CD4-positive, alpha-beta T cell treated with Interleukin-6 at 100 ng/mL for 8 hours (primary cell): Measurements from ENCODE around the gene PON3.

Source experiments
- DNase-seq: peaks from one replicate; pipeline ENCODE4 v3.0.0-alpha.2; 2020; ENCODE audit warnings: mixed read lengths, low spot score

The PON3 gene

GRCh38 chr7:95396136-95397032 lies at the start of gene PON3:
Gene PON3 (minus strand): TSS chr7:95396375. CDS start chr7:95396350, 25 bp downstream.
- DNase-seq: peak; percentile 3

GRCh38 chr7:95444796-95445195 lies 48.6 kb upstream of the PON3 start:
- no peak for DNase-seq

DNA sequence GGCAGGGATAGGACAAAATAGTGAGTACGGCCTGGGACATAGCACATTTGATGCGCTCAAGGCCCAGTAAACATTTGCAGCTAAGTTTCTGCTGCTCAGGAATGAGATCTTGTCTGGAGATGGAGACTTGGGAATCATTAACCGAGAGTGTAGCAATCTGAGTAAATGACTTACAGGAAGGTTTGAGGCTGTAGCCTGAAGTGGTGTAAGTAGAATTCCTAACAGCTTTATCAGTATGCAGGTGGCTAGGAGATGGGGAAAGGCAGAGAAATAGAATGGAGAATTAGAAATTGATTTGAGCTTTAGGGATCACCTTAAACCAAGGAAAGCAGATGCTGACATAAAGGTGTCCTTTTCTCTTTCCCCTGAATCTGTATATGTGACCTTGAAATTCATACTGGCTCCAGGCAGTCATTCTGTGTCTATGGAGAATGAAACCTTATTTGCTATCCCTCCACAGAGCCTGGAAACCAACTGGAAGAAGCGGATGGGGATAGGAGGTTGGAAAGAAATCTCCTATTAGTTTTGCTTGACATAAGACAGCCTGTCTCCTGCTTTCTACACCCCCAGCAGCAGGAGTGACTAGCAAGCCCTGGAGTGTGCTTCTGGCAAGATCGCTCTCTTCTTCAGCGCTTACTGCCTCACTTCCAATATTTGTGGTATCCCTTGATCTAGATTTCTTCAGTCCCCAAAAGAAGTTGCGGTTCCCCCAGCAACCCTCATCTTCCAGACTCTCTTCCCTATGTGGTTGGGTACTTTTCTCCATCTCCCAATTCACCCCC lies 45.1 kb upstream of the PON3 start:
- no peak for DNase-seq

DNA sequence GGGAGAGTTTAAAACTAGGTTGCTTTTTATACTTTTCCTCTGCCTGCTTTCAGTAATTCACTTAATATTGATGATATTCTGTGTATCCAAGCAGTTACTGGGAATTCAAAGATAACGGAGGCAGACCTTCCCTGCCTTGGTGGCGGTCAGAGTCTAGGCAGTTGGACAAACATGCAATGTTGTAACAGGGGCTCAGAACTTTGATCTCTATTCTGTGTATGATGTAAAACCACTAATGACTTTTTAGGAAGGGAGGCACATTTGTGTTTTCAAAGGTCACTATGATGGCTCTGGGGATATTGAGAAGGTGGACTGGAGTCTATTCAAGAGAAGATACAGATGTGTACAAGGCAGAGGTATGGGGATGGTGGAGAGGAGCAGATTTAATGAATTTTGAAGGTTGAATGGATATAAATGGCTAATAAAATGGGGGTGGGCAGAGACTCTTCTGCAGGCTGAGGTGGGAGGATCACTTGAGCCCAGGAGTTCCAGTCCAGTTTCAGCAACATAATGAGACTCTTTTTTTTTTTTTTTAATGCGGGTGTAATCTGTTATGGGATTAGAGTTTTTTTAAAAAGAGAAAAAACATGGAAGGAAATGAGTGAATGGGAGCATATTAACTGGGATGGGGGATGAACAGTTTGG lies 44.3 kb upstream of the PON3 start:
- no peak for DNase-seq

DNA sequence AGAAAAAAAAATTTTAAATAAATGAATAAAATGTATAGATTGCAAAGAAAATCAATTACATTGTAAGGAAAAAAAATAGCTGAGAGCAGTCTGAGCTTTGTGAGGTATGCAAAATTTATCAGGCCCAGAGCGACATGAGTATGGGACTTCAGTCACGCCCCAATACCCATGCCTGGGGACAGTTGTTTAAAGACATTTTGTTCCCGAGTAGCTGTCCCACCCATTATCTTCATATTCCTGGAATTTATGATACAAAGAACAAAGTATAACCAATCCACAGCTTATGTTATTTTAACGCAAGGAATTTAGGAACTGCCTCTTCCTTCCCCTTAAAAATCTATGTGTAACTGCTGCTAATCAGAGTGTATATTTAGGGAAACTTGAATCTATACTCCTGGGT lies 40.2 kb upstream of the PON3 start:
- no peak for DNase-seq

GRCh38 chr7:95435422-95435780 lies 39.2 kb upstream of the PON3 start:
- no peak for DNase-seq

DNA sequence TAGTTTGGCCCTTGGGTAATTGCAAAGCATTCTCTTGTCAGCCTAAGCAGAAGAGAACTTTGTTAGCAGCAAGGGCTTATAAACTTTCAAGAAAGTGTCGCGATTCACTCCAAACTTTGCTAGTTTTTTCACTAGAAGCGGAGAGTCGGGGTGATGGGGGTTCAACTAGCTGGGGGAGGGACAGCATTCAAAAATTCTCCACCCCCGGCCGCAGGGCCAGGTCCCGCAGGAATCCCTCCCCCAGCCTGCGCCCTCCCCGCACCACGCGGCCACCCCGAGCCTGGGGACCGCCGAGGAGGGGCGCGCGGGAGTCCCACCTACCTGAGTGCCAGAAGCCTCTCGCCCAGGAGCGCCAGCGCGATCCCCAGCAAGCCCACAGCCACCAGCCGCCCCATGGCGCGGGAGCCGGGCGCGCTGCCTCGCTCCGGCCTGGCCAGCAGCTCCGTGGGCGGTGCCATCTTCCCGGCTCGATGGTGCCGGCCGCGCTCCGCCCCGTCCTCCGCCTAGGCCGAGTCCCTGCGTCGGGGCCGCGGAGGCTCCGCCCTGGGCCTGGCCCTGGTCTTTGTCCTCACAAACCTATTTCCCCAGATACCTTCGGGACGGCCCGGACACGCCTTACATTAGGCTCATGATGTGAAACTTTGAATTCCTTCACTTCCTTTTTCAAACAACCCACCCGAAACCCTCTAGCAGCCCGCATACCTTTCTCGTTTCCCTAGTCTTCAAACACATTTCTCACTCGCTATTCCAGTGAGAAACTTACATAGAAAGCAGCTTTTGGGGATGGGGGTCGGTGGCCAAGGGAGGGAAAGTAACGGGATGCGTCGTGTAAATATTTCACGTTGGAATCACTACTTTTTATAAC lies 38.6 kb upstream of the PON3 start, which contains the start of gene PON2:
TSS of gene PON2 (minus strand) at position 472 of the 865 bp plus-strand sequence. CDS start at position 395, 77 bp downstream.
- peak; percentile 30 for DNase-seq

DNA sequence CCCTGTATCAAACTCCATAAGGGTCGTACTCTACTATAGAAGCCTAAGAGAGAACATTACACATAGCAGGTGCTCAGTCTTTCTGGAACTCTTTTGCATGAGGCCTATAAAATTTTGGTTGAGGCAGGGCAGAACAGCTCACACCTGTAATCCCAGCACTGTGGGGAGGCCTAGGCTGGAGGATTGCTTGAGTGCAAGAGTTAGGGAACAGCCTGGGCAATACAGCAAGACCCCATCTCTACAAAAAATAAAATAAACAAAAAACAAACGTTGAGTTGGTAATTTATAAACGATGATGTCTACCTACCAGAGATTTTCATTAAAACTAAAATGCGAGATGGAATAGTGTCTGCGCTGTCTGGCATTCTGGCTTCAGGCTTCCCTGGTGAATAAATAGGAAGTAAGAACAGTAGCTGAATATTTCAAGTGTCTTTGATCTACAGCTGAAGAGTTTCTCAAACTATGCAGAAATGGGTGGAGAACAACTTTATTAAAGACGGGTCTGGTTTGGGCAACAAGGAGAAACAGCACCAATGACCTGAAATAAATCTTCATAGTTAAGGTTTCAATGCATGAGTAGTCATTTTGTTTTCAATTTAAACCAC lies 37.9 kb upstream of the PON3 start:
- no peak for DNase-seq

DNA sequence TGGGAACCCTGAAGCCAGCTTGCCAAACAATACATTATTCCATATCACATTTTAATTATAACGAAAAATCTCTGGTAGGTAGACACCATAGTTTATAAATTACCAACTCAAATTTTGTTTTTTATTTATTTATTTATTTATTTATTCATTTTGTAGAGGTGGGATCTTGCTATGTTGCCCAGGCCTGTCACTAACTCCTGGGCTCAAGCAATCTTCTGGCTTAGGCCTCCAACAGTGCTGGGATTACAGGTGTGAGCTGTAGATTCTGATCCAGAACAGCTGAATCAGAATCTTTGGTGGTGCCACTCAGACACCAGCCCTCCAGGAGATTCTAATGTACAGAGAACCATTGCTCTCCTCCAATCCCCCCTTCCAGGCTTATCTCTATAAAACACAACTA lies 37.0 kb upstream of the PON3 start:
- no peak for DNase-seq

DNA sequence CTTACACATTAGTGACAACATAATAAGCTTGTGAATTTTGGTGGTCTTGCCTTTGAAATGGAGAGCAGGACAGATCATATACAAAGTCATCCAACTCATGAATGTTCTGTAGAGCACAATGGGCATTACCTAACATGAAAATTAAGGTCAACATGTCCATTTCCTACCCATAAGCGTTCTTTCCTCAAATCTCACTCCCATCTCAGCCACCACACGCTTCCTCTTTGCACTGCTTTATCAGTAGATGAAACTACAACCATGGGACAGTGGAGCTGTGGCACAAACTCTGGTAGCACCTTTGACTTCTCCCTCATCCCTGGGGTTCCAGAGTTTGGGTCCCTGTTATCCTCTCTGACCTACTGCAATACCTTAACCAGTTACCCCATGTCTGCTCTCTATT lies 36.4 kb upstream of the PON3 start:
- DNase-seq: no peak

GRCh38 chr7:95430864-95431263 lies 34.7 kb upstream of the PON3 start:
- no peak for DNase-seq

GRCh38 chr7:95429241-95429990 lies 33.2 kb upstream of the PON3 start:
- DNase-seq: no peak

GRCh38 chr7:95427914-95428516 lies 31.8 kb upstream of the PON3 start:
- no peak for DNase-seq

DNA sequence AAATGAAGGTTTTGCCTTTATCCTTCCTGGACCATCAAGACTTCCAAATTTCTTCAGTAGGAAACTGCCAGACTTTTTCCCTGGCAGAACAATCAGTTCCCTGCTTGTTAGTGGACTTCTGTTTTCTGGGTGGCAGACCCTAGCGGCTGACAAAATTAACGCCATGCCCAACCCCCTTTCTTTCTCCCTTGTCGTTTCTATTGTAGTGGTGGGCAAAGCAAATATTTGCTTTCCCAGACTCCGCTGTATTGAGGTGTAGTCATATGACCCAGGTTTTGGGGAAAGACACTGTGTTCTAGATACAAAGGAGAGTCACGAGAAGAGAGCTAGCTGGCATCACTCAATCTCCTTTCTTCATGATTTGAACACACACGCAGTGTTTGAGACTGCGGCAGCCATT lies 31.0 kb upstream of the PON3 start:
- DNase-seq: no peak

GRCh38 chr7:95425694-95426093 lies 29.5 kb upstream of the PON3 start:
- no peak for DNase-seq

GRCh38 chr7:95424716-95425115 lies 28.5 kb upstream of the PON3 start:
- DNase-seq: no peak

- no peak for DNase-seq
Observed at GRCh38 chr7:95421847-95422444, 25.8 kb upstream of the PON3 start.

DNA sequence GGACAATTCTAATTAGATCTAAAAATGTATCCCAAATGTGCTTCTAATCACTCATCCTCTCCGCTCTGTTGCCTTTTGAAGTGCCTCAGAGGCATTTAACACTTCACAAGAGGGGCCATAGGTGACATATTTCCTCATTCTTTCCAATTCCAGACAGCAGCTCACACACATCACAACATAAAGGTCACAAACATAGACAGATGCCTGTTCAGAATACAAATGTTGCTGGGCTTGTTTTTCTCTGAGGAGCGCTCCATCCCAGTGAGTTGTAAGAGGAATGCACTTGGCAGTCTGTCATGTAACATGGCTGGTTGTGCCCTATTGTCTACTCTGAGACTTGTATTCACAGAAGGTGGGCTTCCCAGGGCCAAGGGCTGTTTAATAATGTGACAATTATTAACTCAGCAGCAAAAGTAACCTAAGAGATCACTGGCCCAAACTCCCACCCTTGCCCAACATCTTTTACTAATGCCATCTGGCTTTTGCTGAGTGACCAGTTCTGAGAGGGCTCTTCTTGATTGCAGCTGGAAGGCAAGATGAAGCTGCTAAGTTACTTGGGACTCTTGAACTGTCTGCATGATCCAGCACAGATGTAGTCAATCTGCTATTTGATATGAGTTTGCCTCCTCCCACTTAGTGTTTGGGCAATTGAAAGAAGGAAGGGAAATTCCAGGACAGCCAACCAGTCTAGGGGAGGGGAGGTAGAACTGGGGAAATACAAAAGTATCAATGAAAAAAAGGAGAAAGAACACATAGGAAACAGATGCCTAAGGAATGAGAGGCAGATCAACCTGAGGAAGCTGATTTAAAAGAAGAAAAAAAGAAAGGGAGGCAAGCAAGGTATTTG lies 25.0 kb upstream of the PON3 start:
- no peak for DNase-seq

DNA sequence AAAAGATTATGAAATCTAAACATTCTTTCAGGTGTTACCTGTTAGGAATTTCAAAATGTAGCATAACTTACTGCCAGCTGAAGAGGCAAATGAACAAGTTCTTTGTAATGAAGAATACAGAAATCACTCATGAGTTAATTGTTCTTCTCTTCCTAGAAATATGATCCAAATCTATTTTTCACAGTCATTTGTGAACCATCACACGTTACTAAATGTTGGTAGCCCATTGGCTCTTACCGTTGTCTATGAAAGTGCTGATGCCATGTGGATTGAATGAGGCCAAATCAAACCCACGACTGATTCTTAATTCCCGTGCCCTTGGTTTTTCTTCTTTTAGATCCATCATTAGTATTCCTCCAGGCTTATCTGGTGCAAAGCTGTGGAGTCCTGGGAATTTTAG lies 15.9 kb upstream of the PON3 start:
- no peak for DNase-seq
